ENCODE measurements around the gene DYRK4. TPM values are rescaled to one million over a fixed set of nuclear protein-coding genes. Genes with fewer than 3 reads are reported as not detected.

Gene DYRK4
- total and polyA plus RNA-seq, 7 experiments from 2014 or later: 9.8 to 50.9 (median 24.4) TPM

GRCh38 chr12:4540170-4540569 lies 21.8 kb upstream of the DYRK4 start:
- Histone ChIP-seq H3K4me3 (ENCODE audit: low read length) (no peak overlapping the region), H3K27me3 (ENCODE audit: control insufficient read depth in 2 of 2, insufficient read depth in 2 of 2, low read length in 2 of 2) (no peaks in the 10 kb centered on the region), H3K36me3 (ENCODE audit: control insufficient read depth in 2 of 3, insufficient read depth in 3 of 3, low read length in 3 of 3) (no peaks in the 10 kb centered on the region), H3K4me1 (ENCODE audit: control insufficient read depth in 2 of 2, insufficient read depth in 2 of 2, low read length in 2 of 2) (peaks cover 11 to 13% of the 10 kb centered on the region in 2 donors), H3K9me3 (ENCODE audit: control insufficient read depth in 2 of 3, low read length in 3 of 3) (no peaks in the 10 kb centered on the region), H3K27ac (ENCODE audit: low read depth, low read length) (no peak overlapping the region)
- no peak for ATAC-seq
- ChIA-PET POLR2A (interaction anchor here (0.6 kb wide), 1 partner anchor 1345 kb away, joined by 4 read pairs; no protein-coding TSS in a partner anchor), CTCF (interaction anchor here (1.8 kb wide), 1 partner anchor 9 kb away, joined by 5 read pairs; no protein-coding TSS in a partner anchor)
- no peak for DNase-seq
- intact Hi-C loops (cut with micrococcal nuclease): no loop called here
- Mint-ChIP-seq H3K27ac (peak overlapping the region in 1 of 9 donors; percentile 97), H3K9me3 (peaks cover 0 to 6% (median 0%) of the 10 kb centered on the region in 11 donors), H3K27me3 (no peaks in the 10 kb centered on the region), H3K36me3 (peaks cover 0 to 12% (median 0%) of the 10 kb centered on the region in 5 donors), H3K4me1 (peaks cover 6 to 49% (median 32%) of the 10 kb centered on the region in 7 donors), H3K4me3 (peak overlapping the region in 9 of 10 donors; percentile 0 to 99 (median 58))

GRCh38 chr12:4540638-4541037 lies 21.4 kb upstream of the DYRK4 start:
- H3K4me3 ChIP-seq (ENCODE audit: low read length): no peak overlapping the region
- H3K27ac Mint-ChIP-seq: no peak overlapping the region
- no peaks in the 10 kb centered on the region for H3K9me3 ChIP-seq (ENCODE audit: control insufficient read depth in 2 of 3, low read length in 3 of 3)
- POLR2A ChIA-PET: interaction anchor here (0.6 kb wide), 1 partner anchor 1346 kb away, joined by 4 read pairs; no protein-coding TSS in a partner anchor
- no peak overlapping the region for H3K27ac ChIP-seq (ENCODE audit: low read depth, low read length)
- no peaks in the 10 kb centered on the region for H3K27me3 ChIP-seq (ENCODE audit: control insufficient read depth in 2 of 2, insufficient read depth in 2 of 2, low read length in 2 of 2)
- peaks cover 0 to 6% (median 0%) of the 10 kb centered on the region in 11 donors for H3K9me3 Mint-ChIP-seq
- peaks cover 0 to 13% (median 0%) of the 10 kb centered on the region in 5 donors for H3K36me3 Mint-ChIP-seq
- ATAC-seq (no peak), DNase-seq (no peak)
- intact Hi-C loops (cut with micrococcal nuclease): no loop called here
- CTCF ChIA-PET: interaction anchor here (1.8 kb wide), 1 partner anchor 10 kb away, joined by 5 read pairs; no protein-coding TSS in a partner anchor
- no peaks in the 10 kb centered on the region for H3K27me3 Mint-ChIP-seq
- peaks cover 11 to 13% of the 10 kb centered on the region in 2 donors for H3K4me1 ChIP-seq (ENCODE audit: control insufficient read depth in 2 of 2, insufficient read depth in 2 of 2, low read length in 2 of 2)
- no peak overlapping the region for H3K4me3 Mint-ChIP-seq
- peaks cover 6 to 50% (median 32%) of the 10 kb centered on the region in 7 donors for H3K4me1 Mint-ChIP-seq
- H3K36me3 ChIP-seq (ENCODE audit: control insufficient read depth in 2 of 3, insufficient read depth in 3 of 3, low read length in 3 of 3): no peaks in the 10 kb centered on the region

- ChIA-PET CTCF (no interaction called here), POLR2A (no interaction called here)
- Histone ChIP-seq H3K27ac (ENCODE audit: low read depth, low read length) (no peak overlapping the region), H3K27me3 (ENCODE audit: control insufficient read depth in 2 of 2, insufficient read depth in 2 of 2, low read length in 2 of 2) (no peaks in the 10 kb centered on the region), H3K4me1 (ENCODE audit: control insufficient read depth in 2 of 2, insufficient read depth in 2 of 2, low read length in 2 of 2) (no peaks in the 10 kb centered on the region), H3K9me3 (ENCODE audit: control insufficient read depth in 2 of 3, low read length in 3 of 3) (no peaks in the 10 kb centered on the region), H3K36me3 (ENCODE audit: control insufficient read depth in 2 of 3, insufficient read depth in 3 of 3, low read length in 3 of 3) (no peaks in the 10 kb centered on the region), H3K4me3 (ENCODE audit: low read length) (no peak overlapping the region)
- ATAC-seq: no peak
- intact Hi-C loops (cut with micrococcal nuclease): no loop called here
- Mint-ChIP-seq H3K27ac (peak overlapping the region in 1 of 9 donors; percentile 24), H3K27me3 (no peaks in the 10 kb centered on the region), H3K36me3 (peaks cover 0 to 20% (median 0%) of the 10 kb centered on the region in 5 donors), H3K4me1 (peaks cover 0 to 25% (median 0%) of the 10 kb centered on the region in 7 donors), H3K4me3 (no peak overlapping the region), H3K9me3 (no peaks in the 10 kb centered on the region)
- no peak for DNase-seq
Measured at GRCh38 chr12:4545195-4545594, 16.8 kb upstream of the DYRK4 start.

- no peaks in the 10 kb centered on the region for H3K9me3 Mint-ChIP-seq
- Histone ChIP-seq H3K9me3 (ENCODE audit: control insufficient read depth in 2 of 3, low read length in 3 of 3) (no peaks in the 10 kb centered on the region), H3K27me3 (ENCODE audit: control insufficient read depth in 2 of 2, insufficient read depth in 2 of 2, low read length in 2 of 2) (no peaks in the 10 kb centered on the region), H3K4me3 (ENCODE audit: low read length) (no peak overlapping the region), H3K36me3 (ENCODE audit: control insufficient read depth in 2 of 3, insufficient read depth in 3 of 3, low read length in 3 of 3) (no peaks in the 10 kb centered on the region), H3K27ac (ENCODE audit: low read depth, low read length) (no peak overlapping the region), H3K4me1 (ENCODE audit: control insufficient read depth in 2 of 2, insufficient read depth in 2 of 2, low read length in 2 of 2) (no peaks in the 10 kb centered on the region)
- no peaks in the 10 kb centered on the region for H3K27me3 Mint-ChIP-seq
- H3K27ac Mint-ChIP-seq: no peak overlapping the region
- intact Hi-C loops (cut with micrococcal nuclease): no loop called here
- POLR2A ChIA-PET: no interaction called here
- H3K36me3 Mint-ChIP-seq: peaks cover 0 to 15% (median 0%) of the 10 kb centered on the region in 5 donors
- CTCF ChIA-PET: no interaction called here
- H3K4me3 Mint-ChIP-seq: no peak overlapping the region
- no peak for DNase-seq
- H3K4me1 Mint-ChIP-seq: peaks cover 0 to 3% (median 0%) of the 10 kb centered on the region in 7 donors
- ATAC-seq: no peak
Measured at GRCh38 chr12:4552191-4552590, 9.8 kb upstream of the DYRK4 start.

DNA sequence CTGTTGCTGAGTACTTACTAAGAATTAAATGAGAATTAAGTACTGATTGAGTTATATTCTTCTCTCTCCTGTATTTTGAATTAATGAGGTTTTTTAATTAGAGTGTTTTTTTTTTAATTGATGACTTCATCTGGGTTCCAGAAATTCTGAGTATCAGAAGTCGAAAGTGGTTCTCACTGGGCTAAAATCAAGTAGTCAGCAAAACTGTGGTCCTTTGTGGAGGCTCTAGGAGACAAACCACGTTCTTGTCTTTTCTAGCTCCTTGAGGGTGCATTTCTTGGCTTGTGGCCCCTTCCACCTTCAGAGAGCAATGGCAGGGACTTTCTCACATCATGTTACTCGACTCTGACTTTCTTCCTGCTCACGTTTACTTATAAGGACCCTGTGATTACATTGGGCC lies 8.1 kb upstream of the DYRK4 start:
- no peak overlapping the region for H3K27ac ChIP-seq (ENCODE audit: low read depth, low read length)
- POLR2A ChIA-PET: no interaction called here

GRCh38 chr12:4555804-4556203 lies 6.2 kb upstream of the DYRK4 start:
- no peaks in the 10 kb centered on the region for H3K9me3 Mint-ChIP-seq
- H3K27ac Mint-ChIP-seq: no peak overlapping the region
- H3K27ac ChIP-seq (ENCODE audit: low read depth, low read length): no peak overlapping the region
- no peaks in the 10 kb centered on the region for H3K9me3 ChIP-seq (ENCODE audit: control insufficient read depth in 2 of 3, low read length in 3 of 3)
- H3K36me3 Mint-ChIP-seq: peaks cover 0 to 12% (median 0%) of the 10 kb centered on the region in 5 donors
- no peak overlapping the region for H3K4me3 ChIP-seq (ENCODE audit: low read length)
- POLR2A ChIA-PET: no interaction called here
- H3K4me1 ChIP-seq (ENCODE audit: control insufficient read depth in 2 of 2, insufficient read depth in 2 of 2, low read length in 2 of 2): no peaks in the 10 kb centered on the region
- H3K36me3 ChIP-seq (ENCODE audit: control insufficient read depth in 2 of 3, insufficient read depth in 3 of 3, low read length in 3 of 3): no peaks in the 10 kb centered on the region
- ATAC-seq (peak; percentile 45), DNase-seq (no peak)
- no peaks in the 10 kb centered on the region for H3K27me3 ChIP-seq (ENCODE audit: control insufficient read depth in 2 of 2, insufficient read depth in 2 of 2, low read length in 2 of 2)
- H3K27me3 Mint-ChIP-seq: no peaks in the 10 kb centered on the region
- intact Hi-C loops (cut with micrococcal nuclease): no loop called here
- H3K4me1 Mint-ChIP-seq: peaks cover 0 to 1% (median 0%) of the 10 kb centered on the region in 7 donors
- H3K4me3 Mint-ChIP-seq: no peak overlapping the region
- CTCF ChIA-PET: no interaction called here

More for the DNA sequence above, 8.1 kb upstream of the DYRK4 start:
- no peak overlapping the region for H3K27ac Mint-ChIP-seq
- Histone ChIP-seq H3K27me3 (ENCODE audit: control insufficient read depth in 2 of 2, insufficient read depth in 2 of 2, low read length in 2 of 2) (no peaks in the 10 kb centered on the region), H3K9me3 (ENCODE audit: control insufficient read depth in 2 of 3, low read length in 3 of 3) (no peaks in the 10 kb centered on the region), H3K4me3 (ENCODE audit: low read length) (no peak overlapping the region), H3K36me3 (ENCODE audit: control insufficient read depth in 2 of 3, insufficient read depth in 3 of 3, low read length in 3 of 3) (no peaks in the 10 kb centered on the region), H3K4me1 (ENCODE audit: control insufficient read depth in 2 of 2, insufficient read depth in 2 of 2, low read length in 2 of 2) (no peaks in the 10 kb centered on the region)
- H3K4me1 Mint-ChIP-seq: peaks cover 0 to 3% (median 0%) of the 10 kb centered on the region in 7 donors
- H3K4me3 Mint-ChIP-seq: no peak overlapping the region
- CTCF ChIA-PET: no interaction called here
- H3K9me3 Mint-ChIP-seq: no peaks in the 10 kb centered on the region
- no peaks in the 10 kb centered on the region for H3K27me3 Mint-ChIP-seq
- no peak for ATAC-seq
- no peak for DNase-seq
- H3K36me3 Mint-ChIP-seq: peaks cover 0 to 12% (median 0%) of the 10 kb centered on the region in 5 donors
- intact Hi-C loops (cut with micrococcal nuclease): no loop called here
